Cerebellar nuclear complex (tissue), 1 donor: ENCODE data around the gene MEPE.

Experiments
- DNase-seq, 2 experiments: peaks; one replicate each; lab custom pipeline; 2025; lab: John Stamatoyannopoulos, UW

Gene MEPE, protein sequence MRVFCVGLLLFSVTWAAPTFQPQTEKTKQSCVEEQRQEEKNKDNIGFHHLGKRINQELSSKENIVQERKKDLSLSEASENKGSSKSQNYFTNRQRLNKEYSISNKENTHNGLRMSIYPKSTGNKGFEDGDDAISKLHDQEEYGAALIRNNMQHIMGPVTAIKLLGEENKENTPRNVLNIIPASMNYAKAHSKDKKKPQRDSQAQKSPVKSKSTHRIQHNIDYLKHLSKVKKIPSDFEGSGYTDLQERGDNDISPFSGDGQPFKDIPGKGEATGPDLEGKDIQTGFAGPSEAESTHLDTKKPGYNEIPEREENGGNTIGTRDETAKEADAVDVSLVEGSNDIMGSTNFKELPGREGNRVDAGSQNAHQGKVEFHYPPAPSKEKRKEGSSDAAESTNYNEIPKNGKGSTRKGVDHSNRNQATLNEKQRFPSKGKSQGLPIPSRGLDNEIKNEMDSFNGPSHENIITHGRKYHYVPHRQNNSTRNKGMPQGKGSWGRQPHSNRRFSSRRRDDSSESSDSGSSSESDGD

DNA sequence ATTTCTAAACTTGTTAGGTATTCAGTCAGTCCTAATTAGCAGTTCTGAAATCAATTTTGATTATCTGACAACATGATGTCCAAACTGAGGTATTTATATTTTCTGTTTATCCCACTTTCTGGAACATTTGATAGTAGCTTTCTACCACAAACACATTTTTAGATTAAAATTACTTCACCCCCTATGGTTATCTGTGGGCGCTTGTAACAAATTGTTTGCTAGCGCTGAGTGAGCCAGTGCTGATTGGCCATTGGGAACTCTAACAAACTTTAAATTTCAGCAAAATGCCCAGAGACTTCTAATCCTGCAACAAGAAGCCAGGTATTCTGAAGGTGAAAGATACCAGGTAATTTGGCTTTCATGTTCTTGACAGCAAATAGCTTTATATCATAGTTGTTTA, at the start of gene MEPE:
TSS of gene MEPE (plus strand) at position 301 of the 400 bp plus-strand sequence. CDS start 1,746 bp downstream, outside the sequence.
- no peak for DNase-seq

DNA sequence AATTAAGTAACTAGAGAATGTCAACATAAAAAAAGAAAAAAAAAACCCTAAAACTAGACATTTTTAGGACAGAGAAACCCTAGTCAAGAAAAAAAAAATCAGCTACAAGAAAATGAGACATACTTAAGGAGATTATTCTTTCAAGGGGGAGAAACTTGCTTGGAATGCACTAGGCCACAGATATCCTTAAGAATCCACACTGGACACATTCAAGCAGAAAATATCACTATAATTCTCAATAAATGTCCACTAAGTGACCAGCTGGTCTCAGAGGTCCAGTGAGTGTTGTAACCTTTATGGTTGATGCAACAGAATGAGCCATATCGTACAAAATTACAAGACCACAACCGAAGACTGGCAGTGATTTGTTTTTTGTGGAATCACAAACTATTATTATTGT, 49.0 kb upstream of the MEPE start:
- DNase-seq: no peak

DNA sequence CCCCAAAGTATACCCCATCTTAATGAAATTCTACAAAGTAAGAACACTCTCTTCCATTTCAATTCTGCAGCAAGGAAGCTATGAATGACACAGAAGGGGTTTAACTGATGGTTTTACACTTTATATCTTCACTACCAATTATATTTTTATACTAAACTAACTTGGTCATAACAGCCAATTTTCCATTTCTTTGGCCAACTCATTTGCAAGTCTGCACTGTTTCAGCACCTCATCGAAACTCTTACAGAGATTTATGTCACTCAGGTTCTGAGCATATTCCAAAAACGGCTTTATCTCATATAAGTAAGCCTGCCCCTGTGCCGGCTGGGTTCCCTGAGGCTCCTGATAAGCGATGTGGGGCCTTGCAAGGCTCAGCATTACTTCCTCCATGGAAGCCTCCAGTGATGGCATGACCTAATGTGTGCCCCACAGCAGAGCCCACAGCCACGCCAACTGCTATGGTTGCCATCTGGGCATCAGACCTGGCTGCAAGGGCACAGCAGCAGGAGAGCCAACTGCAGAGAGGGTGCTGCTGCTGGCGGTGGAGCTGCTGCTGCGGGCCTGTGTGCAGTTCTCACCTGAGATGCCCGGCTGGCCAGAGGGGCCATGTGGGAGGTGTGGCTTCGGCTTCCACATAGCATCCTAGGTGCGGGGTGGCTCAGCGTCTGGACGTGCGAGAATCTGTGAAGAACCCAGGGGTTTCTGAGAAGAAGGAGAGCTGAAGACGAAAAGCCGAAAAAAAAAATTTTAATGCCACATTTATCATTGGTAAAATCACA, 46.8 kb upstream of the MEPE start:
- DNase-seq: no peak

DNA sequence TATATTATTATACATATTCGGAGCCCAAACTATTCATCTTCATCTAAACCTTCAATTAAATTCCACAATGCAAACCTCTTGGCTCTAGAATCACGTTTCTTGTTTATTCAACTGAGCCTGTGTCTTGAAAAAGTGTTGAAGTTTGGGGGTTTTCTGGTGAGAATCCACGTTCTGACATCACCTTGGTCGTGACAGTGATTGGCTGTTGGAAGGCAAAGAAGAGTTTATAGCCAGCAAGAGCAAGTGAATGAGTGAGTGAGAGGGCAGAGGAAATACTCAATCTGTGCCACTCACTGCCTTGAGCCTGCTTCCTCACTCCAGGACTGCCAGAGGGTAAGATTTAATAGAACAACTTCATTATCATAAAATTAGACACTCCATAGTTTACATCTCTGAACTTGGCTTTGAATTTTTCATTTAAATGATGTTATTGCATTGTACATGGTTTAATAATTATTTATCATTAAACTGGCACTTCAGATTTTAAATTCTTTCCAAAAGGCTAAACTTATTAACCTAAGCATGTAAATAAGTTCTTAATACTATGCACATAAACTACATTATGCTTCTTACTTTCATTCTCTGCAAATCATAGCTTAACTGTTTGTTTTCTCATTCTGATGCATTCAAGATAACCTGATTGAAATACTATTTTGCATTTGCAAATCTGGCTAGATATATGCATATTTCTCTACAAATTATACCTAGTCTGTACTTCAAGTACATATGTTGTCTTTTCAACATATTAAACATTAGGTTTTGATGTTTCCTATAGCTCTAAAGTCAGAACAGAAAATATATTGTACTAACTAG, 33.3 kb upstream of the MEPE start, which contains the start of gene IBSP:
TSS of gene IBSP (plus strand) at position 254 of the 813 bp plus-strand sequence. CDS start 2,808 bp downstream, outside the sequence.
- no peak for DNase-seq

DNA sequence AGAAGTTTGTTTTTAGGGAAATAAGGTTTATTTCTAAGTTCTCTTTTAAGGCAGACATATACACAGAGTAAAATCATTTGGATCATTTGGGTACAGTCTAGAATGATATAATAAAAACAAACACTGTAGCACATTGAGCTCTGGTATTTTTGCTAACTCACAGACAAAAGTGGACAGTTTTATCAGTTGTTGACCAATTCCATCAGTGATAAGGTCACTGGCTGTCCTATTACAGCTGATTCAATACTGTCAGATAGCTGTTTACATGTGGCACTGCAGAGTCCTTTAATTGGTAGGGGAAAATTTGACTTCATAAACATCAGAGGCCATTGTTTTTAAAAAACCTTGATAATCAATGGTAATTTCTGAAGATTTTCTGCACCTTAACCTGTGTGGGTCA, 29.9 kb upstream of the MEPE start:
- no peak for DNase-seq

DNA sequence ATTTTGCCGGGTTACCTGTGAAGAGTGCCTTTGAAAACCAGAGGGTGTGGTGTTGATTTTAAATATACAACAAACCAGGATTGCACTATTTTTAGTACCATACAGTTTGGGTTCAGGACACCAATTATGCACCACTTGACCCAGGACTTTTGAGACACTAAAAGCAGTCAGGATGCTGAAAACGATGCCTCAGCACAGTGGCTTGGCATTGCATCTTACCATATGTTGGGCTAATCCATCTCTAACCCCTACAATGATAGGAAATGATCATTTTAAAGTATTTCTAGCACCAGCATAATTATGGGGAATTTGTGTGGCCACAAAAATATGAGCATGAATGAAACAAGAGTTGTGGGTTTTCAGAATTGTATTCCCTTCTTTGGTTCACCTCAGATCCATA, 29.3 kb upstream of the MEPE start:
- no peak for DNase-seq

DNA sequence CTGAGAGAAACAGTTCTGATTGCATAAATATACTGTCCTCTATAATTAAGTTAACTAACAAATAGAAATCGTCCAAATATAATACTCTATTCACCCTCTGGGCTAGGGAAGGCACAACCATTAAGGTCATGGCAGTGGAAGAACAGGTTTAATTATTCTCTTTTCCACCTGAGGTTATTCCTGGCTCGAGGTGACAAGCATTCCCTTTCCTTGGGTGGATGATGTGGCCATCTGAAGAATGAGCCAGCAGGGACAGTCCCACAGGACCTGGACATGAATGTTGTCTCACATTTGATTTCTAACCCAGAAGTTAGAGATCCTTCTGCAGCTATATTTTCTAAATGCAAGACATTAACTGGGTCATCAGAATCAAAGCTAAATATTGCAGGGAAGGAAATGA, 27.9 kb upstream of the MEPE start:
- no peak for DNase-seq

DNA sequence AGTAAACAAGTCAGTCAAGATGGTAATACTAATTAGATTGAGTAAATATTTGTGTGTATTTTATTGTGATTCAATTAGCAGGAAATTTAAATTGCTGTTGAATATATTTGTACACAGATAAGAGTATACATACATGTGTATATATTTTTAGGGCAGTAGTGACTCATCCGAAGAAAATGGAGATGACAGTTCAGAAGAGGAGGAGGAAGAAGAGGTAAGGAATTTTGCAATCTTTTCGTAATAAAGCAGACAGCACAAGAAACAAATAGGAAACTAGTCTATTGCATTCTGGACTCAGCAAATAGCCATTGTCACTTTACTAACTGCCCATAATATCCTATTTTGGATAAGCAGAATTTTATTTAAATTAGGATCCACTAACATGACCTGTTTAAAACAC, 26.8 kb upstream of the MEPE start:
- DNase-seq: no peak

DNA sequence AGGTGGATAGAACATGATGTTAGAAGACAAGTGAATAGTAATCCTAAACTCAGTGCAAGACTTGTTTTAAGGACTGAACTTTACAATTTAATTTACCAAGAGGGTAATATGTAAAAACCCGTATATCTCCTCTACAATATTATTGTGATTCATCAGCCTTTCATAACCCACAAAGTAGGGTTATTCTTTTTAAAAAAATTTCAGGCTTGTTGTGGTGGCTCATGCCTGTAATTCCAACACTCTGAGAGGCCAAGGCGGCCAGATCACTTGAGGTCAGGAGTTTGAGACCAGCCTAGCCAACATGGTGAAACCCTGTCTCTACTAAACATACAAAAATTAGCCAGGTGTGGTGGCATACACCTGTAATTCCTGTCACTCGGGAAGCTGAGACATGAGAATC, 26.2 kb upstream of the MEPE start:
- DNase-seq: no peak

DNA sequence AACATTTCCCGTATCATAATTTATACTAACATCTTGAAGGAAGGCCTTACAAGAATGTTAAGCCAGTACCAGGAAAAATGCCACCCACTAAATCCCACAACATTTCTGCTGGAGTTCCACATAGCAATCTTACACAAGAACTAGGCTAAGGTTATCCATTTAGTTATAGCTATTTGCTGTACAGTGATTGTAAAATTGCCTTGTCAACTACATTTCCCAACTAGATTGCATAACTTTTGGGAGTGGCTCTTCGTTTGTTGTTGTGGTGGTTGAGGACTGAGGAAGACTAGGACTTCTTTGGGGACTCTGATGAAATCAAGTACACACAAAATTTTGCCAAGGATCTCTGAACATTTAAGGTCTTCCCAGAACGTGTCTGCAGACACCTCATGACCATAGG, 25.4 kb upstream of the MEPE start:
- no peak for DNase-seq

DNA sequence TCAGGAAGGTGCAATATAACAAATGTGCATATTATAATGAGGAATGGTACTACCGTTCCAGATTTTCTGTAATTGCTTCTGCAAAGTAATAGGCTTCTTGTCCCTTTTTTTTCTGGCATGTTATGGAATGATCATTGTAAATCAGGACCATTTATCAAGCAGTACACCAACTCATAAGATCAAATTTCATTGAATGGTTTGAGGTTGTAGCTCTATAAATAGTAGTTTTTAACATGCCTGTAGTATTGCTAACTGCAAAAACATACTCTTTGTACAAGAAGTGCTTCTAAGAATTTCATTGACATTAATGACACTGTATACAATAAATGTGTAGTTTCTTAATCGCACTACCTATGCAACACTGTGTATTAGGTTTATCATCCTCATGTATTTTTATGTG, 20.8 kb upstream of the MEPE start:
- no peak for DNase-seq

DNA sequence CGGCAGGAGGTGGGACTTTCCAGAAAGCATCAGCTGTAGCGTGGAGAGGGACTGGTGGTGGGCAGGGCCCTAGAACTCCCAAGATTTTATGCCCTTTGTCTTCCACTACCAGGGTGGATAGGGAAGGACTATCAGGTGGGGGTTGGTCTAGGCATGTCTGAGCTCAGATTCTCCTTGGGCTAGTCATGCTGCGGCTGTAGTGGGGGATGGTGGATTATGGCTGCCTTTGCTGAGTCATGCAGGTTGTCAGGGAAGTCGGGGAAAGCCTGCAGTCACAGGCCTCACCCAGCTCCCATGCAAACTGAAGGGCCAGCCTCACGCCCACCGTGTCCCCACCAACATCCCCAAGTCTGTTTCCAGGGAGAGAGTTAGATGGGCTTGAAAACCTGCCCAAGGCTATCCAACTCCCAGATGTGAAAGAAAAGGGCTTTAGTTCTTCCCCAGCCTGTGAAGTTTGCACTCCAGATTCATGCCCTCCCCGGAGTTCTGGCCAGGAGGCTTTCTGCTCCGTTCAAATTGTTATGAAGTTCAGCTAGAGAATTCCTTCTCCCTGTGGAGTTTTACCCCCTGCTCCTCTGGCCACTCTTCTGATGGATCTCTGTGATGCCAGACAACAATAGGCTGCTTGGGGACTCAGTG, 13.4 kb upstream of the MEPE start:
- no peak for DNase-seq

DNA sequence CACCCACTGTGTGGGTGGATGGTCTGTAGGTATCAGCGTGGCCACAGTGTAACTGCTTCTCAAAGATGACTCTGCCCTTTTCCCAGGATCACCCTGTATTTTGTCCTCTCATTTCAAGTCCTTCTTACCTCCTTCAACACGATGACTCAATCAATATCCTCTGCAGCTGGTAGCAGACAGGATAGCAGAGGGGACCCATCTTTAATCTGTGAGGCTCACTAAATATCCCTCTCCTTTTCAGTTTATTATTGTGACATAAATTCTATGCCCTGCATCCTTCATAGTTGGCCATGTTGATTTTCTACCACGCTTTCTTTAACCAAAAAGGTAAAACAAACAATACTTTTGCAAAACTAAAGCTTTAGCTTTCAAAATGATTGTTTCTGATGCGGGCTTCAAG, 9.6 kb upstream of the MEPE start:
- no peak for DNase-seq

DNA sequence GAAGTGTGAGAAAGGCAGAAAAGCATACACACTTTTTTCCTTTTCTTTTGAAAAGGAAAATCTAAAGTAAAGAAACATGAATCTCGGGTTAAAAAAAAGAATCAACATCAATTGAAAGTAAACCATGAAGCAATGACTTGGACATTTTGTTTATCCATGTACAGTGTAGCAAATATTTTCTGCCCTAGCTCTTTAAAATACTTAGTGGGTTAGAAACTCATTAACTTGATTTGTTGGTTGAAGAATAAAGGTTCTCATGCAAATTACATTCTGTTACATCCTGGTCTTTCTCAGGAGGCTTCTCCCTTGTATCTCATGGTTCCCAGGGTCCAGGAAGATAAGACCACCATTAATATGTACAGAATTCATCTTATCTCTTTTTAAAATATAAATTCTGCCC, 9.0 kb upstream of the MEPE start:
- no peak for DNase-seq

DNA sequence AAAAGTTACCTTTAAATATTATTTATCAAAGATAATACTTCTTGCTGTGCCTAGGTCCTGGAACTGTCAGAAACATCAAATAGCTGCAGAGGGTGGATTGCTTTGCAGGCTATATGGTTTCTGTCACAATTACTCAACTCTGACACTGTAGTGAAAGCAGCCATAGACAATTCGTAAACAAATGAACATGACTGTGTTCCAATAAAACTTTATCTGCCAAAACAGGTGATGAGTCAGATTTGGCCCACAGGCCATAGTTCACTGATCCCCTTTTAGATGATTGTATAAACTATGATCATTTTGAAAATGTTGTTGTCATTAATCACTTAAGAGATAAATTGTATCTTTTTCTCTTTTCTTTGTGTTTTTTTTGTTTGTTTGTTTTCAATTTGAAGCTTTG, 8.4 kb upstream of the MEPE start:
- DNase-seq: no peak

DNA sequence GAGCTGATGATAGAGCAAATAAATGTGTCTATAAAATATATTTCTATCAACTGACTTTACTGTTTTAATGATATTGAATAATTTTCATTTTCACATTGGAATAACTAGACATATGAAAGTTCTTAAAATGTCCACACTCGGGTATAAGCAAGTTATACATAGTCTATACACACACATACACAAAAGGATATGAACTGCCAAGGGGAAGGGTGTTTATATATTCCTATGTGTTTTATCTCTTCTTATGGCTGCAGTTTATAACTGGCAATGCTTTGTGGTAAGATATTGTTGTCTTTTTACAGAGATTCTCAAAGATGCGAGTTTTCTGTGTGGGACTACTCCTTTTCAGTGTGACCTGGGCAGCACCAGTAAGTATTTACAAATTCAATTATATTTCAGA, 1.6 kb downstream of the MEPE start:
- DNase-seq: no peak

DNA sequence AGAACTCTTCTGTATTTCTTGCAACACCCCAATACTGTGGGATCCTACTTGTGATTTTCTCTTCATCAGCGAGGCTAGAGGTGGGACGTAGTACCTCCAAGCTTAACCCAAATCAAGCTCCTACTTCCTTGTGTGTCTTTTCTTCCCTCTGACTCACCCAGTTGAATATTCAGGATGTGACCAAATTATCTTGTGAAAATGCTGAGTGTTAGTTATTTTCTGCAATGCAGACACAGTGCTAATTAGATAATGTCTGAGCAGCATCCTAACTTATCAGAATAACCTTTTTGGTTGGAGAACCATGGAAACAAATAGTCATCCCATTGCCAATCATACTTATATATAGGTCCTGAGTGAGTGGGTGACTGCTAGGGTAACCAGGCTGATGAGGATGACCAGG, 2.4 kb downstream of the MEPE start:
- DNase-seq: no peak

DNA sequence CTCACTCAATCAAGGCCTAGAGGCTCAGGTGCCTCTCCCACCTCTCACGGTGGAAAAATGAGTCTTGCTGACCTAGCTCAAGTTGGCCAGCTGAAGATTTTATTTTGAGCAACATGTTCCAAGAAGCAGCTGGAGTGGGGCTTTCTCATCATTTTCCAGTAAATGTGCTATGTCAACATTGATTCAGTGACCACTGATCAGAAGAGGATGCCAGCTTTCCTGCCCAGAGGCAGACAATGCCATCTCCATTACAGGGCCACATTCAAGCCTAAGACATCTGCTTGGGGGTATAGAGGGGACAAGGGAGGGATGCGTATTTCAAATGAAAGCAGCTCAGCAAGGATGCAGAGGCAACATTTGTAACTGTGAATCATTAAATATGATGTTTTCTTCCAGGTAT, 3.0 kb downstream of the MEPE start:
- DNase-seq: no peak

DNA sequence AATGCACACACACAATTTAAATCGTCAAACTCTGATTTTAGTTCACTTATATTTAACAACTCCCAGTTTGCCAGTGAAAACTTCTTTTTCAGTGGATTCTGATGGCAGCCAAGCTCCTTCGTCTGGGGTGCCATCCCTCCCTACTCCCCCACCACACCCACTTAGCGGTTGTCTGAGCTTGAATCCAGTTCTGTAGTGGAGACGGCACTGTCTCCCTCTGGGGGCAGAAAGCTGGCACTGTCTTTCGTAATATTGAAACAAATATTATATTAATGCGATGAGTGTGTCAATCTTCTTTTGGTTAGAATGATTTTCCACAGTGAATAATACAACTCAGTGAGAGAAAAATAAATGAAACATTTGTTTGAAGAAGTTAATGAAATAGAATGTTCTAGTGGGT, 5.4 kb downstream of the MEPE start:
- DNase-seq: no peak

DNA sequence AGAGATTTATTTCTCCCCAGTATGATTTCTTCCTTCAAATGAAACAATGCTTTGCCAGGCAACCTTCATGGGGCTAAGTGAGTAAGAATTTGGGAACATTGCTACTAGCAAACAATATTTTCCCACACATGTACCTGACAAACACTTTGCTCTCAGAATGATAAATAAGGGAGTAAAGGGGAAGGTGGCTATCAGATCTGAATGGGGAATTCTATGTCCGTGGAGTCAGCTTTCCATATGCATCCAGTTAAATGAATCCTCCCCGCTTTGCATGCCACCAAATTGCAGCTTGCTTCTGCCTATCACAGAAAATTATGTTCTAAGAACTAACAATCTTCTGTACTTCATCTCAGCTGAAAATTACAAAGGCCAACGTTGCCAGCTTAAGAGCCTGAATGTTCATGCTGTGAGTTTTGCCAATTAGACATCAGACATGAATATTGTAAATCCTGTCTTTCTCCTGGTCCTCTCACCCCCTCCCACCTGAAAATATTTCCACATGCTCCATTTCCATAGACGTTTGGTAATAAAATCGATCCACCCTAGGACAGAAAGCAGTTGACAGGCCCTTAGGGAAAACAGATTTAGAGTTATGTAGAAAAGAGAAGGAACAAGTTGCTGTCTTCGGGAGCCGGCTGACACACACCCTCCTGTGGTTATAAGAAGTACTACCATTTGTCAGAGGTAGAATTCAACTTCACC, 6.3 kb downstream of the MEPE start:
- DNase-seq: no peak

DNA sequence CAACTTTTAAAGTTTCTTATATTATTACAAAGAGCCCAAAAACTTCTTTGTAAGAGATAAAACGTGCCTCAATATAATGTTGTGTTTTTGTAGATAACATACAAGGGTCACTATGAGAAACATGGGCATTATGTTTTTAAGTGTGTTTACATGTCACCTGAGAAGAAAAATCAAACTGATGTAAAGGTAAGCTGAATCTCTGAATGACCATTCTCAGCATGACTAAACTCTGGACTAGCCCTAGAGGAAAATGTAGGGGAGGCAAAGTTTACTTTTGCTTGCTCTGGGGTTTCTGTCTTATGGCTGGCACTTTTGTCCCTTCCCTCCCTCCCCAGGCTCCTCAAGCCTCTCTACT, 6.8 kb downstream of the MEPE start:
- no peak for DNase-seq
